ENCODE measurements around the gene TTC12.
A peak's percentile ranks its signal among the peaks of the same experiment; 100 is the strongest.

Gene TTC12, protein sequence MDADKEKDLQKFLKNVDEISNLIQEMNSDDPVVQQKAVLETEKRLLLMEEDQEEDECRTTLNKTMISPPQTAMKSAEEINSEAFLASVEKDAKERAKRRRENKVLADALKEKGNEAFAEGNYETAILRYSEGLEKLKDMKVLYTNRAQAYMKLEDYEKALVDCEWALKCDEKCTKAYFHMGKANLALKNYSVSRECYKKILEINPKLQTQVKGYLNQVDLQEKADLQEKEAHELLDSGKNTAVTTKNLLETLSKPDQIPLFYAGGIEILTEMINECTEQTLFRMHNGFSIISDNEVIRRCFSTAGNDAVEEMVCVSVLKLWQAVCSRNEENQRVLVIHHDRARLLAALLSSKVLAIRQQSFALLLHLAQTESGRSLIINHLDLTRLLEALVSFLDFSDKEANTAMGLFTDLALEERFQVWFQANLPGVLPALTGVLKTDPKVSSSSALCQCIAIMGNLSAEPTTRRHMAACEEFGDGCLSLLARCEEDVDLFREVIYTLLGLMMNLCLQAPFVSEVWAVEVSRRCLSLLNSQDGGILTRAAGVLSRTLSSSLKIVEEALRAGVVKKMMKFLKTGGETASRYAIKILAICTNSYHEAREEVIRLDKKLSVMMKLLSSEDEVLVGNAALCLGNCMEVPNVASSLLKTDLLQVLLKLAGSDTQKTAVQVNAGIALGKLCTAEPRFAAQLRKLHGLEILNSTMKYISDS

DNA sequence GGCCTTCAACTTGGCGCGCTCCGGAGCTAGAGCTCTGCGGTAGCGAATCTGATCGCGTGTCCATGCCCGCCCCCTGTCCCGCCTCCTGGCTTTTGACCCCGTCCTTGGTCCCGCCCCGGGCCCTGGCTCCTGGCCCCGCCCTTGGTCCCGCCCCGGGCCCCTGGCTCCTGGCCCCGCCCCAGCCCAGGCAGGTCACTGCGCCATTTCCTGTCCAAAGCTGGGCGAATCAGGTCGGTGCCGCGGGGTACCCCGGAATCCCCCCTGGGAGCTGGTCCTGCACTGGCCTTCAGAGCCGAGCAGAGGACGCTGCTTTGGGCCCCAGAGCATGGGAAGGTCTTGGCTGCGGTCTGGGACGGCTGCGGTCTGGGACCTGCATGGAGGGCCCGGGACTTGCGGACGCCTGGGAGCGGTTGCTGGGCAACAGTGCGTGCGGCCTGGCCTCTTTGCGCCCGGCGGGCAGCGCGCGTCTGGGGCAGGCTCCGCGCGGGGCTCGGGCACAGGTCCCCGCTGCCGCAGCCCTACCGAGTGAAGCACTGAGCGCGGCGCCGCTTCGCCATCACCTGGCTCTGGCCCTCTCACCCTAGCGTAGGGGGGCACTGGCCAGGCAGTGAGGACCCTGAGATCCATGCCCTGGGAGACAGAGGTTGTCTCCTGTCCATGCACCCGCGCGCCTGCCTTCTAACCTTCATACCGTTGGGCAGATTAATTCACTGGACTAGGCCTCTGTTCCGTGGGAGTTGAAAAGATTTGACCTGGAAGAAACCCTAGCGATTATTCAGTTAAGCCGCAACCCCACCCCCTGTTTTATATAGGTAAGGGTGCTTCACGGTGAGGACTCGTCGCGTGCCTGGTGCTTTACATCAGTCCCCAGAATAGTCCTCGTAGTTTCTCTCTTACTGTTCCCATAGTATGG lies at the start of gene TTC12:
TTC12 (plus strand) TSS at position 195 of the 913 bp plus-strand sequence. CDS start 1,675 bp downstream, outside the sequence.
- peak; percentile 95 for DNase-seq

DNA sequence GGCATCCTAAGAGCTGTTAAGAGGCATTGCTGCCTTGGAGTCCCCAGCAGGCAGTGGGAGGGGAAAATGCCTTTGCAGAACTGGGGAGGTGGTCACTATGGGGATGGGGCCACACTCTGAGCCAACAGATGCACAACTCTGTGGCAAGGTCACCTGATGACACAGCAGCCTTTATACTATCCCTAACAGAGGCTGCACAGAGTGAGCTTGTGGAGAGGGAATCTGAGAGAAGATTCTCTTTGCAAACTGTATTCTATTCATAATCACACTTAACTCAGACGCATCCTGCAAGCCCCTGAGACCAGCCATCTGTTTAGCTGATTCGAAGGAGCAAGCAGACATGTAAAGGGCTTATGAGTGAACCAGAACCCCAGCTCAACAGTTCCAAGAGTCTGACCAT lies 49.0 kb upstream of the TTC12 start:
- DNase-seq, result no peak

DNA sequence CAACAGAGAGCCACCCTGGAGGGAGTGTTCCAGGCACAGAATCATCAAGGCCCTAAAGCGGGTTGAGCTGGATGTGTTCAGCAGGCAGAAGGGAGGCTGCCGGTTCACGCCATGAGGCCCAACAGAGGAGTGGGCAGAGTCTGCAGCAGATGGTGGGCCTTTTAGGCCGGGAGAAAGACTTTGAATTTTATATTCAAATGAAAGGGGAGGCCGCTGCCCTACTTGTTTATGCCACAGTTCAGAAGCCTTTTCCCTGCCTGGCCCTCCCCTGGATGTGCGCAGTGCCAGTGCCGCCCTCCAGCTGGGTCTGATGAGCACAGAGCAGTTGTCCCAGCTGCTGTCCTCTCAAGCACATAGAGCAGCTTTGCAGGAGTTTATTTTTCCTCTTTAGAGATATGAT lies 46.9 kb upstream of the TTC12 start:
- no peak for DNase-seq

DNA sequence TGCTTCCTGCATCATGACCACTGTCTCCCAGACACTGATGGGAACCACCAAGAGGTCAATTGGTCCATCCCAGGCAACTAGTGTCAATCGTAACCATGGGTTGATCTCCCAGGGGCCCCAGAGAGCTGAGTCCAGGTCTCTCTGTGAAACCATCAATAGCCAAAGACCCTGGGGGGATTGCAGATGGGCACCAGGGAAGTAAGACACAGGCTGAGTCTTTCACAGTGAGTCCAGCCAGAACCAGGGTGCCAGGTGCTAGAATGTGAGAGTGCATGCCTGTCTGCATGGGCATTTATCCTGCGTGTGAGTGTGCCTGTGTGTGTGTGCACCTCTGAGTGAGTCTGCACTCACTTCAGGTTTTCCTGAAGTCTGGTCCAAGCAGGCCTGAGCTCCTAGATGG lies 45.3 kb upstream of the TTC12 start:
- no peak for DNase-seq

DNA sequence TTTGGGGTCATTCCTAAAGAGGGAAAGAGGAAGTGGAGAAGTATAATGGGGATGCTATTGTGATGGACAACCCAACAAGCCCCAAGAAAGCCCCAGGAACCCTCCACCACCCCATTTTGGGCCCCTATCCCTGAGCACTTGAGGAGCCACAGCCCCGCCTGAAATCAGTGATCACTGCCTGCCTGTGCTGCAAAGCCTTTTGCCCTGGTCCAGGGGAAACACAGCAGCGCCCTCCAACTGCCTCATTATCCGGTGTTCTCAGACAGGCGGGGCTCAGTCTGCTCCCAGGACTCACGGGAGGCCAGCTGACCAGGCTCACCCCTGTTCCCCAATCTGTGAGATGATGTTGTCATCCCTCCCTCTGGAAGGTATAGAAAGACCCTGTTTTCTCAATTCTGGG lies 44.7 kb upstream of the TTC12 start:
- DNase-seq, result no peak

DNA sequence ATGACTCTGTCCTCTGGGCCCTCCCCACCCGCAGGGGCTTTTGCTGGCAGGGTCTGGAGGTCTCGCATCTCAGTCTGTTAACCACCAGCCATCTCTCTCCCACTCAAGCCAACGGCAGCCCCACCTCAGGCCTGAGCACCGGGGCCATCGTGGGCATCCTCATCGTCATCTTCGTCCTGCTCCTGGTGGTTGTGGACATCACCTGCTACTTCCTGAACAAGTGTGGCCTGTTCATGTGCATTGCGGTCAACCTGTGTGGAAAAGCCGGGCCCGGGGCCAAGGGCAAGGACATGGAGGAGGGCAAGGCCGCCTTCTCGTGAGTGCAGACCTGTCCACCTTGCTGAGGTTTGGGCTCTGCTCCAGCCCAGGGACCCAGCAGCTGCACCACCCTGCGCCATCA lies 44.3 kb upstream of the TTC12 start:
- no peak for DNase-seq

DNA sequence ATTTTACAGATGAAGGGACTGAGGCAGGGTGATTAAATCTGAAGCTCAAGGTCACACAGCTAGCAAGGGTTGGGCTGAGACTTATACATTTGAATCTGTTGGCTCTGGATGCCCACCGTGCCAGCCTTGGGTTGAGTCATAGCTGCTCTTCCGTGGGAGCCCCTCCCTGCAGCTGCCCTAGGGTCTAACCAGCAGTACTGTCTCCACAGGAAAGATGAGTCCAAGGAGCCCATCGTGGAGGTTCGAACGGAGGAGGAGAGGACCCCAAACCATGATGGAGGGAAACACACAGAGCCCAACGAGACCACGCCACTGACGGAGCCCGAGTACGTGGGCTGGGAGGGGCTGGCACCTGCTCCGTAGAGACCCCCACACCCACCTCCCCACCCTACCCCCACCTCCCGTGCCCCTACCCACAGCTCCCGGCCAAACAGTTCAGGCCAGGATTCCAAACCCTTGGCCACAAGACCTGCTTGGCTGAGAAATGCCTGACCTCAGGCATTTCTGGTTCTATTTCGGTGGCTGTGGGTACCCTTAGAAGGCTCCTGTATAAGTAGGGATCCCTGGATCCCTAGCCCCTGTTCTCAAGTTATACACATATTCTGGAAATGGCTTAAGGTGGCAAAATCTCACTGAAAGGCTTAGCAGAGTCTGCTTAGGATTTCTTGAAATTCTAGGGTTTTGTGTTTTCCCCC lies 42.7 kb upstream of the TTC12 start:
- DNase-seq, result no peak

DNA sequence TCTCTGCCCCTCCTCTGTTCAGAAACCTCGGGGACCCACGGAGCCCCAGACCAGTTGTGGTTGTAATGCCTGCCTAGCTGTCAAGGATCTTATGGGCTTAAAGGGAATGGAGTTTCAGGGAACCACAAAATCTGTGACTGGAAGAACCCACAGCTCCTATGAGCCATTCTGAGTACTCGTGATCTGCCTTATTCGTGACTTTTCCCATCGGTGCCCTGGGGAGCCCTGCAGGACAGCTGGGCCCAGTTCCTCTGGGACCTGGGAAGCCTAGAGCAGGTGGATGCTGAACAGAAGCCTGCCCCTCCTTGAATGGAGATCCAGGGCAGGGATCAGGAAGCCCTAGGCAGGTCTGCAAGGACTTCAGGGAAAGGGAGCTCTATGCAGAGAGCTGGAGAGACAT lies 42.1 kb upstream of the TTC12 start:
- DNase-seq, result no peak

DNA sequence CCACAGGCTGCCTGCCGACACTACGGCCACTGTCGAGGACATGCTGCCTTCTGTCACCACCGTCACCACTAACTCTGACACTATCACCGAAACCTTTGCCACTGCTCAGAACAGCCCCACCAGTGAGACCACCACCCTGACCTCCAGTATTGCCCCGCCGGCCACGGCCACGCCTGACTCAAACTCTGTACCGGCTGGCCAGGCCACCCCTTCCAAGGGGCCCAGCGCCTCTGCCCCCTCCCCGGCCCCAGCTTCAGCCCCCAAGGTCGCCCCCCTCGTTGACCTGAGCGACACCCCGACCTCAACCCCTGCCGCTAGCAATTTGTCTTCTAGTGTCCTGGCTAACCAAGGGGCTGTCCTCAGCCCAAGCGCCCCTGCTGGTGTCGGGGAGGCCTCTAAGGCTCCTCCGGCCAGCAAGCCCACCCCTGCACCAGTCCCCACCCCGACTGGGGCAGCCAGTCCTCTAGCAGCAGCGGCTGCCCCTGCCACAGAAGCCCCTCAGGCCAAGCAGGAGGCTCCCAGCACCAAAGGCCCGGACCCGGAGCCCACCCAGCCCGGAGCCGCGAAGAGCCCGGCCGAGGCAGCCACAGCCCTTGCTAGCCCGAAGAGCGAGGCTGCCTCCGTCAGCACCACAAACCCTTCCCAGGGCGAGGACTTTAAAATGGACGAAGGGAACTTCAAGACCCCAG lies 41.3 kb upstream of the TTC12 start:
- no peak for DNase-seq

DNA sequence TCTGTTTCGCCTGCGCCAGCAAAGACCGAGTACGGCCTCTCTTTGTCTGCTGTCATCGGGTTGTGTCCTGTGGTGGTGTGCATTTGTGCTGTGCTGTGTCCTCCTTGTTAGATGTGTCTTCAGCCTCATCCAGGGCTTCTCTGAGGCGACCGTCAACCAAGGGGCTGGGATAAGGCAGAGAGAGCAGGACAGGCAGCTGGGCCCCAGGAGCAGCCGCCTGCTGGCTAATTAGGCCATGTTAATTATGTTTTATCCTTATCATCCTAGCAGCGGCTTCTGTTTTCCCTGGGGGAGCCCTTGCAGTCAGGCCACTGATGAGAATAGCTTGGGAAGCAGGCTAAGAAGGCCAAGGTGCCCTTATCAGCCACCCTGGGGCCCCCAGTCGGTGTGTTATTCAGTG lies 40.7 kb upstream of the TTC12 start:
- no peak for DNase-seq

DNA sequence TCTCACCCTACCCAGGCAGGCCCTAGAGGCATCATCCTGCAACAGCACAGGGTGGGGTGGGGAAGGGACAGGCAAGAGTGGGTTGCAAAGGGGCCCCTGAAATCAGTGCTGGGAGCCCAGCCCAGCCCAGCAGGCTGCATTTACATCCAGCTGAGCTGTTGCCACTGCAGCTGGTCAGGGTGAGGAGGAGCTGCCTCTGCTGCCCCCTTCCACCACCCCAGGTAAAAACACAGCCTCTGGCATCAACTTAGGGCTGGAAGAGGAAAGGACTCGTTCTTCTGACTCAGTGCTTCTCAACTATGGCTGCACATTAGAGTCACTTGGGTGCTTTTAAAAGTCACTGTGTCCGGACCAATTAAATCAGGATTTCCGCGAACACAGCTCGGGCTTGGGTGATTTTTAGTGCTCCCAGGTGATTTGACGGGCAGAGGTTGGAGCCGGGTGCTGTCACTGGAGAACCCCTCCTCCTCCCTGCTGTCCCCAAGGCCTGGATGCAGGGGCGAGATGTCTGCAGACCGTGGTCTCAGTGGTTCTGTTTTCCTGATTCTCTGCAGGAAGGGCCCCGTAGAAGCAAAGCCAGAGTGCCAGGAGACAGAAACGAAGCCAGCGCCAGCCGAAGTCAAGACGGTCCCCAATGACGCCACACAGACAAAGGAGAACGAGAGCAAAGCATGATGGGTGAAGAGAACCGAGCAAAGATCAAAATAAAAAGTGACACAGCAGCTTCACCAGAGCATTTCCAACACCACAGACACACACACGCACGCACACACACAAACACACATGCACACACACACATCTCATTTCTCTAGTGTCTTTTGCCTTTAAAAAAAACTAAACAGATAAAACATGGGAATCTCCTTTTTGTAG lies 39.4 kb upstream of the TTC12 start:
- no peak for DNase-seq

DNA sequence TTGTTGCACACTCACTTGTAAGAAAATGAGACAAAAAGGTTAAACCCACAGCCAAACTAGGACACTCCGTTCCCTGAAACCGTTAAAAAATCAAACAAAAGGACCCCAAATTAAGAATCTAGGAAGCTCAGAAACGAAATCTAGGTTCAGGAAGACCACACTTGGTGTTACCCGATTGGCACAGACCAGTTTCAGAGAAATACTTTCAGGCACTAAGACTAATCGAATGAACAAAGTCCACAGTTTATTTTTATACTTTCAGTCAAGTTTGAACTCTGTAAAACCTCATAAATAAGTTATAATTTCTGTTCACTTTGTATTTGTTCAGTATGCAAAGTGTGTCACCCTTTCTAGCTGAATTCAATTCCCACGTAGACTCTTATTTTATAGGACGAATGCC lies 38.8 kb upstream of the TTC12 start:
- DNase-seq, result no peak

DNA sequence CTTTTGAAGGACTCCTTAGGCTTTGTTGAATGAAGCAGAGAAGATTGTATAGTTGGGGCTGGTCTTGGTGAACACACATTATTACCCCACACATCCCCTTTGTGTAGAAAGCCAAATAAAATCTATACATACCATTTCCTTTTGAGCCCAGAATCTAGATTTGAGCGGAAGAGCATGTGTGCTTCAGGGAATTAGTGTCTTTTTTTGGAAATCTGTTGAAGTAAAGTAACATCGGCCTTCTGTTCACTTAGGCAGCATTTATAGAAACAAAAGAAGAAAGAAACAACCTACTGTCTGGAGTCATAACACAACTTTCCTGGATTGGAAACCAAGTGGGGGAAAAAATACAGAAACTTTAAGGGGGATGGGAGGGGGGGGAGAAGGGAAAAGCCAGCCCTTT lies 37.9 kb upstream of the TTC12 start:
- DNase-seq, result no peak

DNA sequence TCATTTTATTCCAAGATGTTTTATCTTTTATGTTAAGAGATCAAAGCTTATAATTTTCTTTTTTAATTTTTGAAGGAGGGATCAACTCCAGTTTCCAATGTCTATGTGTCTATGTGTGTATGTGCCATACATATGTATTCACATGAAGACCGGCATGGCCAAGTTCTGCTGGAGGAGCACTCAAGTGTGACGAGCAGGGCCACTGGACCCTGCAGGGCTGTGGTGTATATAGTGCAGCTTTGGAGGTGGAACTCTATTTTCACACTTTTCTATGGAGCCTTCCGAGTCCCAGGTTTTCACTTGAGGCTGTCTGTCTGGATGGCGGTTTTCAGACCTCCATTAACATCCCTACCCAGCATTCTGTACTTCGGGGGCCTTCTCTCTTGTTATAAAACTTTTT lies 36.5 kb upstream of the TTC12 start:
- DNase-seq, result no peak

DNA sequence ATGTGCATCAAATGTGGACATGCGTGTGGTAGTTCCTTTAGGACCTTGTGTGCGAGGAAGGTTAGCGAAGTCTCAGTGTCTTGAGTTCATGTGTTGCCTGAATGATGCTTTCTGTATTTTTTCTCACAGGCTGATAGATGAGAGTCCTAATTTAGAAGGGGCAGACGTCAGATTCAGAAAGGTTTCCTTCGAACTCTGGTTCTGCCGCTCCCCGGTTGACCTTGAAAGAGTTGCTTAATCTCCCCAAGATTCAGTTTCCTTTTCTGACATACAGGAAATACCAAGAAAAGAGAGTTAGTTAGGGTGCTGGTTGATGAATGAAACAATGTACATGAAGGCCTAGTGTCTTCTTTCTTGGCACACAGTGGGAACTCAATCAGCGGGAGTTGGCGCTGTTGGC lies 35.9 kb upstream of the TTC12 start:
- DNase-seq, result no peak

DNA sequence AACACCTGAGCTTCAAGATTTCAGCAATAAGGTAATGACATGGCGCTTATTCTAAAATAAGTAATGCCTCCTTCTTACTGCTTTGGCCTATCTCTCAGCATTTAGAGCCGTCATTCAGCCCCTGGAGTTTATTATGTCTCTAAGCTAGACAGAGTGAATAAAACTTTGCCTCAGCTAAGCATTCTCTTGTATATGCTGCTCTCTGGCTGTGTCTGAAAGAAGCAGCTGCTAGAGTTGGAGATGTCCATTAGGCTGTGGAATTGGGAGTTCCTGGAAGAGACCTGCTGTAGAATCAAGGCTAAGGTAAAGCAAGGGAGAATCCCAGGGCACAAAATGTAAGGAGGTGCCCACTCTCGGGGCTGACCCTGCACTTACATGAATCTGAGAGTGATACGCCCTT lies 35.5 kb upstream of the TTC12 start:
- DNase-seq, result no peak

DNA sequence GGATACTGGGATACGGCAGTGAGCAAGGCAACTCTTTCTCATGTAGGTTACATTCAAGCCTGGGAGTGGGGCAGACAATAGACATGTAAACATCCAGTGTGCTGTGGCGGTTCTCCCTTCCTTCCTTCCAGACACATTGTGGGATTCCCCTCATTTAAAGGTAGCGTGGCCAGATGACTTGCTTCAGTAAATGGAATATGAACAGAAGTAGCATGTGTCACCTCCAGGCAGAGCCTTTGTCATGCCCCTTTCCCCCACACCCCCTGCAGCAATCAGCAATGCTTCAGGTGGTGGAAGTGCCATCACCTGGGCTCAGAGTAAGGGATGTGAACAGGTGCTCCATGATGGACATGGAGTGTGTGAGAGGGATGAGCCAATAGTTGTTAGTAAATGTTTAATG lies 34.8 kb upstream of the TTC12 start:
- DNase-seq, result no peak

DNA sequence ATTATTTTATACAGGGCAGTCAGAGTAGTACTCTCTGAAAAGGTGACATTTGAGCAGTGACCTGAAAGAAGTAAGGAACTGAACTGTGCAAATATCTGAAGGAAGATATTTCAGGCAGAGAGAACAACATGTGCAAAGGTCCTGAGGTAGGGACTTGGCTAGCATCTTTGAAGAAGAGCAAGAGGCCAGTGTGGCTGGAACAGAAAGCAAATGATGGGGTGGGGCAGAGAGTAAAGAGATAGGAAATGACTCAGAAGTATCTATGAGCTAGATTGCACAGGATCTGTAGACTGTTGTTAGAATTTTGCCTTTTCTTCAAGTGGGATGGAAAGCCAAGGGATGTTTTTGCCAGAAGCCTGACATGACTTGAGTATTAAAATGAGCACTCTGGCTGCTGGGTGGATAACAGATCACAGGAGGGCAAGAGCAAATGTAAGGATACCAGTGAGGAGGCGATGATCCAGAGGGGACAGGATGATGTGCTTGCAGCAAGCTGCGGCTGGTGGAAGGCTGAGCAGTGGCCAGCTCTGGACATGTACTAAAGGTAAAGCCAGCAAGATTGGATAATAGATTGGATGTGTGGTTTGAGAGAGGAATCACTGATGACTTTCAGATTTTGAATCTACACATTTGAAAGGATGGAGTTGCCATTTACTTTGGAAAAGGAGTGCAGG lies 33.2 kb upstream of the TTC12 start:
- no peak for DNase-seq

DNA sequence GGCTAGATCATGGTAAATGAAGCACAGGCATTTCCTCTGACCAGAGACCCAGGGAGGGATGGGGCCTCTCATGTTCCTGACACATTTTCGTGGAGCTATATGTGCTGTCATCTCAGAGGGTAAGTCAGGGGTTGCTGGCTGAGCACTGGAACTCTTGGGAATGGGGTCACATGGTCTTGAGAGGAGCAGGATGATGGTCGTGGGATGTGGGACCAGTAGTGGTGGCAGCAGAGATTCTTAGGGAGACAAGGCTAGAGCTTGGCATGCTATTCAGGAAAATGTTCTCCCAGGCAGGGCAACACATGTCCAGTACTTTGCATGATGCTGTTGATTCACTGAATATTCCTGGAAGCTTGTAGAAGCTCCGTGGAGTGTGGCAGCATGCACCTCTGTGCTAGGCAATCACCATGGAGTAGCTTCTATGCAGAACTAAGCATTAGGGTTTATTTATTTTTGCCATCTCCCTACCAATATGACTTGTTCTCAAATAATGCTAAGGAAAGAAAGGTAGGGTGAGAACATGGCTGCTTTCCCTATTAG lies 31.4 kb upstream of the TTC12 start:
- DNase-seq, result no peak

DNA sequence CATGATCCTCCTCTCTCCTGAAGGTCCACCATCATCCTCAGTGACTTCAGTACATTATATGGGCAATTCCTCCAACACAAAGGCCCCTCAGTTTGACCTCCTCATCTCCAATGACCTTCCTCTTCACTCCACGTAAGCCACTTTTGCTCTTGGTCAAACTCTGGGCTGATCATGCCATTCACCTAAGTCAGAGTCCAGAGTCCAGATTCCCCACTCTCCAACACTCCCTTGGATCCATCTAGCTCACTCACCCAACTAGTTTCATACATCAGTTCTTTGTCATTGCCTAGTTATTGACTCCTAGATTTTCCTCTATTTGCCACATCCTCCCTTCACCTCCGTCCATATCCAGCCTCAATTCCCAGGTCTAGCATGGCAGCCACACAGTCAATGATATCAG lies 30.5 kb upstream of the TTC12 start:
- DNase-seq, result no peak

All from activated CD4-positive, alpha-beta T cell treated with anti-CD3 and anti-CD28 coated beads, Interleukin-2, Interleukin-6, amounts not matched to agents 100 ng/mL and 50 ng/mL, durations not matched to agents 16 hours and 8 hours (primary cell).